NCI-H2081 treated with DMSO at 0.1 percent for 48 hours (cell line): ENCODE measurements around the gene LENG1.

ENCODE experiments used
- DNase-seq: peaks from one replicate; lab custom pipeline; 2025; lab: John Stamatoyannopoulos, UW

Gene LENG1

GRCh38 chr19:54108496-54108895, 51.0 kb downstream of the LENG1 start:
- DNase-seq, result no peak

- DNase-seq, result no peak
Observed at GRCh38 chr19:54107876-54108490, 51.5 kb downstream of the LENG1 start.

- DNase-seq, result no peak
Observed at GRCh38 chr19:54106716-54107115, 52.8 kb downstream of the LENG1 start.

- DNase-seq, result no peak
Observed at GRCh38 chr19:54105796-54106195, 53.7 kb downstream of the LENG1 start.
